Myocyte (in vitro differentiated cells): Measurements from ENCODE around the gene GPRASP3. TPM values are rescaled to one million over a fixed set of nuclear protein-coding genes. Genes with fewer than 3 reads are reported as not detected.
A peak's percentile ranks its signal among the peaks of the same experiment; 100 is the strongest.
"Not testable (repeated sequence)": the region's sequence is repeated elsewhere in the genome, so short reads cannot be mapped to it uniquely, and the experiment has no call there.

Experiments used
- DNase-seq: peaks from one replicate; pipeline ENCODE4 v3.0.0-alpha.2; 2012; ENCODE audit warnings: low read depth
- polyA plus RNA-seq: library from polyadenylated mRNA; unstranded; fragments of >200 nt; gene quantifications from one replicate; pipeline ENCODE4 v1.2.1, GENCODE V29; 2012; ENCODE audit warnings: missing spikeins
- total RNA-seq: library from RNA; depleted of rRNA; stranded (reverse); fragments of >200 nt; gene quantifications from 2 replicates; pipeline ENCODE4 v1.2.3, GENCODE V29; 2014

The GPRASP3 gene
- total RNA-seq: 4.3 and 13.5 TPM in 2 replicates
- polyA plus RNA-seq: 4.0 TPM

GRCh38 chrX:102720237-102721168, at the start of gene GPRASP3:
TSS of gene GPRASP3 (plus strand) at chrX:102720743. CDS start at chrX:102748996, 28,253 bp downstream.
- peak; percentile 66 for DNase-seq

- no peak for DNase-seq
Observed at GRCh38 chrX:102672856-102673255, 47.7 kb upstream of the GPRASP3 start.

GRCh38 chrX:102677479-102677878, 43.1 kb upstream of the GPRASP3 start:
- DNase-seq: not testable (repeated sequence)

- DNase-seq: peak; percentile 49
Observed at GRCh38 chrX:102684772-102685520, 35.6 kb upstream of the GPRASP3 start.

GRCh38 chrX:102694749-102695148, 25.8 kb upstream of the GPRASP3 start:
- no peak for DNase-seq

- DNase-seq: no peak
Observed at GRCh38 chrX:102696306-102696705, 24.2 kb upstream of the GPRASP3 start.

GRCh38 chrX:102697494-102697893, 23.0 kb upstream of the GPRASP3 start:
- peak; percentile 4 for DNase-seq

- no peak for DNase-seq
Observed at GRCh38 chrX:102708900-102709299, 11.6 kb upstream of the GPRASP3 start.

GRCh38 chrX:102711872-102712215, 8.7 kb upstream of the GPRASP3 start:
- DNase-seq: no peak

GRCh38 chrX:102712216-102712966, 8.2 kb upstream of the GPRASP3 start, which contains the start of gene GPRASP2:
TSS of gene GPRASP2 (plus strand) at chrX:102712448. CDS start at chrX:102714870, 2,422 bp downstream.
- DNase-seq: peak; percentile 27

- DNase-seq: peak; percentile 47
Observed at GRCh38 chrX:102712981-102713625, 7.4 kb upstream of the GPRASP3 start.

GRCh38 chrX:102714994-102715393, 5.5 kb upstream of the GPRASP3 start:
- no peak for DNase-seq

- no peak for DNase-seq
Observed at GRCh38 chrX:102715967-102716366, 4.6 kb upstream of the GPRASP3 start.

- DNase-seq: not testable (repeated sequence)
Observed at GRCh38 chrX:102721169-102721506, 595 bp downstream of the GPRASP3 start.

- no peak for DNase-seq
Observed at GRCh38 chrX:102723456-102723855, 2.9 kb downstream of the GPRASP3 start.

- DNase-seq: no peak
Observed at GRCh38 chrX:102727761-102728160, 7.2 kb downstream of the GPRASP3 start.

- no peak for DNase-seq
Observed at GRCh38 chrX:102728646-102729045, 8.1 kb downstream of the GPRASP3 start.

- DNase-seq: no peak
Observed at GRCh38 chrX:102739657-102740056, 19.1 kb downstream of the GPRASP3 start.

- no peak for DNase-seq
Observed at GRCh38 chrX:102744307-102744706, 23.8 kb downstream of the GPRASP3 start.

- no peak for DNase-seq
Observed at GRCh38 chrX:102745513-102745856, 24.9 kb downstream of the GPRASP3 start.
